ENCODE measurements around the gene AGBL1.

- TF ChIP-seq POLR2A (IDR thresholded peaks at IDR 0.05) (no peak), CTCF (IDR thresholded peaks at IDR 0.05) (no peak)
These were observed 893.7 kb downstream of the AGBL1 start for GRCh38 chr15:86973284-86973844.

Data from Peyer's patch (tissue), 4 donors.